GM13977 (cell line): ENCODE measurements around the gene OR51B5.
"Not testable (repeated sequence)": the region's sequence is repeated elsewhere in the genome, so short reads cannot be mapped to it uniquely, and the experiment has no call there.

Experiments used
- DNase-seq: peaks from one replicate; pipeline ENCODE4 v3.0.0; 2012; ENCODE audit warnings: low spot score
- in situ Hi-C: fragments of 300-500 bp; cut with MboI; formaldehyde crosslinking; loops from one replicate; pipeline ENCODE4 v1.12.0; 2022; ENCODE audit warnings: low sequenced_read_pairs, low pct_unique_long_range_greater_than_20kb, mixed read lengths, inconsistent platforms; ENCODE audit not compliant: unreplicated experiment
- TF ChIP-seq, protein P1 (sequence below): IDR thresholded peaks from 2 replicates; pipeline ENCODE4 v1.5.1; 2012; ENCODE audit warnings: mild to moderate bottlenecking, control low read depth; ENCODE audit not compliant: insufficient read depth; ENCODE audit errors: extremely low read depth, missing control alignments

OR51B5 gene

DNA sequence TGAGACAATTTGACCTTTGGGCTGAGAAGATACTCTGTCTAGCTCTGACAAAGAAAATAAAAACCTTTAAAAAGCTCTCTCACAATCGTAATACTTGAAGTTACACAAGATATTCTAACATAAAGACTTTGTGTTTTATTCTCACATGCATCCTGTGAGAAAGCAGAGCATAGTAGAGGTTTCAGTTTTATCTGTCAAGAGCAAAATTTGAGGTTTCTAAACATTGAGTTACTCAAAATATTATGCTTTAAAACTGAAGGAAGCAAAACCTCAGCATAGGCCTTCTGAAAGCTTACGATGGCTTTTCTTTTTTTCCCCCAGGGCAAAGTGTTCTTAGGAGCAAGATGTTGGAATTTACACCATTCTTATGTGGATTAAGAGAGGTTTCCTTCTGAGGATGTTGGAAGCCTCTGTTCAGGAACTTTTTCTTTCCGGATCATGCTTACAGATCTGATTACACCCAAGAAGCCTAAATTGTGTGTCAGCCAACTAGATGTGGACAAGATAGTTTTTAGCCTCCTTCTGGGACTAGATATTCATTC lies 25.2 kb upstream of the OR51B5 start:
- no peak for DNase-seq
- in situ Hi-C loops, result no loop called here
- TF ChIP-seq, protein P1, sequence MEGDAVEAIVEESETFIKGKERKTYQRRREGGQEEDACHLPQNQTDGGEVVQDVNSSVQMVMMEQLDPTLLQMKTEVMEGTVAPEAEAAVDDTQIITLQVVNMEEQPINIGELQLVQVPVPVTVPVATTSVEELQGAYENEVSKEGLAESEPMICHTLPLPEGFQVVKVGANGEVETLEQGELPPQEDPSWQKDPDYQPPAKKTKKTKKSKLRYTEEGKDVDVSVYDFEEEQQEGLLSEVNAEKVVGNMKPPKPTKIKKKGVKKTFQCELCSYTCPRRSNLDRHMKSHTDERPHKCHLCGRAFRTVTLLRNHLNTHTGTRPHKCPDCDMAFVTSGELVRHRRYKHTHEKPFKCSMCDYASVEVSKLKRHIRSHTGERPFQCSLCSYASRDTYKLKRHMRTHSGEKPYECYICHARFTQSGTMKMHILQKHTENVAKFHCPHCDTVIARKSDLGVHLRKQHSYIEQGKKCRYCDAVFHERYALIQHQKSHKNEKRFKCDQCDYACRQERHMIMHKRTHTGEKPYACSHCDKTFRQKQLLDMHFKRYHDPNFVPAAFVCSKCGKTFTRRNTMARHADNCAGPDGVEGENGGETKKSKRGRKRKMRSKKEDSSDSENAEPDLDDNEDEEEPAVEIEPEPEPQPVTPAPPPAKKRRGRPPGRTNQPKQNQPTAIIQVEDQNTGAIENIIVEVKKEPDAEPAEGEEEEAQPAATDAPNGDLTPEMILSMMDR, result no peak

DNA sequence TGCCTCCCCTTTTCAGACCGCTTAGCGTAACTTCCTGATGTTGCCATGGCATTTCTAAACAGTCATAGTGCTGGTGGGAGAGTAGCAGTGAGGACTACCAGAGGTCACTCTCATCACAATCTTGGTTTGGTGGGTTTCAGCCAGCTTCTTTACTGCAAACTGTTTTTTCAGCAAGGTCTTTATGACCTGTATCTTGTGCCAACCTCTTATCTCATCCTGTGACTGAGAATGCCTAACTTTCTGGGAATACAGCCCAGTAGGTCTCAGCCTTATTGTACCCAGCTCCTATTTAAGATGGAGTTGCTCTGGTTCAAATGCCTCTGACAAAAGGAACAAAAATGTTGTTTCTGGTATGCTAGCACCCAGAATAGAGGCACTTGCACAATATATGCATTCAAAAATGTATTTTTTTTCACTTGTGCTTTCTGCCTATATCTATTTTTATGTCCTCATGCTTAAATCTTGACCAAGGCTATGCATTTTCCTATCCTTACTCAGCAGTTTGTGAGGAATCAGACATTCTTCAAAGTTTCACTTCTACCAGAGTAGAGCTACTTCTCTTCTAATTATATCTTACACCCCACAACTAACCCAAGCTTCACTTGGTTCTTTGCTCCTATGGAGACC lies 24.2 kb upstream of the OR51B5 start:
- no peak for DNase-seq
- TF ChIP-seq, protein P1, result no peak
- in situ Hi-C loops, result no loop called here

DNA sequence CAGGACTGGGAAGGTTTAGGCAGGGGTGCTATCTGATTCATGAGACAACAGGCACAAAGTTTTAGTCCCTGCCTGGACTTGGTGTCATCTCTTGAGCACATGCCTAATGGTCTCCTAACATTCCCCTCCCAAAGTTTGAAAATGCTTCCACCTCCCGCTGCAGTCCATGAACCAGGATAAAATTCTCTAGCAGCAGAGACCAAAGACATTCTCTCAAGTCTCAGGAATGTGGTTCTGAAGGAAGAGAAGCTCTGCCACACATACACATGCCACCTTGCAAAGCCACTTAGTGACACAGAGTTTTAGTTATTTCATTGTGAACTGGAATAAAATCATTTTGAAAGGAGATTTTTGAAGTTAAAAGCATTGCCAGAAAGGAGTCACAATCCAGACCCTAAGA lies 23.5 kb upstream of the OR51B5 start:
- TF ChIP-seq, protein P1, result no peak
- DNase-seq, result no peak
- in situ Hi-C loops, result no loop called here

DNA sequence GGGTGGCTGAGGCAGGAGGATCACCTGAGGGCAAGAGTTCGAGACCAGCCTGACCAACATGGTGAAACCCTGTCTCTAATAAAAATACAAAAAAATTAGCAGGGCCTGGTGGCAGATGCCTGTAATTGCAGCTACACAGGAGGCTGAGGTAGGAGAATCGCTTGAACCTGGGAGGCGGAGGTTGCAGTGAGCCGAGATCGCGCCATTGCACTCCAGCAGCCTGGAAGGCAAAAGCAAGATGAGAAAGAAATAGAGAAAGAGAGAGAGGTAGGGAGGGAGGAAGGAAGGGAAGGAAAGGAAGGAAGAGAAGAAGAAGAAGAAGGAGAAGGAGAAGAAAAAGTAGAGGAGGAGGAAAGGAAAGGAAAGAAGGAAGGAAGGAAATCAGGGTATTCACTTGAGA lies 23.0 kb upstream of the OR51B5 start:
- DNase-seq, in situ Hi-C loops: not testable (repeated sequence)

DNA sequence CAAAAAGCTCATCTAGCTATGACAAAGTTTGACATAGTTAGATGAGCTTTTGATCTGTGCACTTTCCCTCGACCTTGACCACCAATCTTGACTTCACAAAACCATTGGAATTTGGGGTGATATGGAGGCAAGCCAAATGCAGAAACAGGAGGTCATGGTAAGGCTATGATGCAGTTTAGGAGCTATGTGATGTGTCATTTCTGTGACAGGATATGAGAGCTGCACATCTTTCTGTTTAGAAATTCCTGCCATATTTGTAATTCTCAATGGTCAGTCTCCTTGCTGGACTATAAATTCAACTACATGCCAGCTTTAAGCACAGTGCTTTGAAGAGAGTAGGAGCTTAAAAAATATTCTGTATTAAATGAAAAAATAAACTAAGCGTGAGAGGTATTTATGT lies 20.9 kb upstream of the OR51B5 start:
- in situ Hi-C loops, result no loop called here
- no peak for DNase-seq
- TF ChIP-seq, protein P1, result no peak

DNA sequence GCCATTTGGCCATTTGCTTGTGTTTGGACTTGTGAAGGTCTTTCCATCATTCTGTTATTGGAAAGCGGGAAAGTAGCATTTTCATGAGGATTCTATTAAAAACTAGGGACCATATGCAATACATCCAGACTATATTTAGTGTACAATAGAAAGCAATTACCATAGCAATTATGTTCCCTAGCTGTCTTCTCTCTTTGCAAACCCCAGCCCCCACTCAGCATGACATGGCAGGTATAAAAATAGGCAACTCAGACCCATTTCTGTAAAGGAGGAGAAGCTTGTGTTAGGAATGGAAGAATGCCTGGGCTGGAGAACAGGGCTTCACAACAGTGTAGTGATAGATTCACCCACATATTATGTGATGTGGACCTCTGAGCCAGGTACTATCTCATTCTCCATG lies 20.4 kb upstream of the OR51B5 start:
- in situ Hi-C loops, result no loop called here
- TF ChIP-seq, protein P1, result no peak
- no peak for DNase-seq

DNA sequence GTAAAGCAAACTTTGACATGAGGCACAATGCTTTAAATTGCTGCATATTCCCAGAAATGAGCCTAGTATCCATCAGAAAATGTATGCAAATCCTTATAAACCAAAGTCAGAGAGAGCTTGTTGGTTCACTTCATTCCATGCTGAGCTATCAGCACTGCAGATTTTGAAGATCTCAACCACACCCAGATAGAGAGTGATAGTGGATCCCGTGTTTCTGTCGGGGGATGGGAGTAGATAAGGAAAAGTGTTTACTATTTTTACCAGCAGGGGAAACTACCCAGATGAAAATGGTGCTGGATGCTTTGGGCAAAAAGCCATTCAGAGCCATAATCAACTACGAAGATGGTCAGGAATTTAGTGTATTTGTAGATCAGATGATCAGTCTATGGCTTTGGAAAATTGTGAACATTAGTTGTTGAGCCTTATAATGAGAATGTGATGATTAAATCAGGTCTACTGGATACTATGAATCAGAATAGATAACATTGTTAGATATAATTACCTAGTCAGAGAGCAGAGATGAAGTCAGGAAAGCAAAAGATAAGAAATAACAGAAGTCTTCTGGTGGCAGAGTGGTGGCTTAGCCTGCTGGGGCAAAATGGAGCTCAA lies 18.8 kb upstream of the OR51B5 start:
- TF ChIP-seq, protein P1, result no peak

DNA sequence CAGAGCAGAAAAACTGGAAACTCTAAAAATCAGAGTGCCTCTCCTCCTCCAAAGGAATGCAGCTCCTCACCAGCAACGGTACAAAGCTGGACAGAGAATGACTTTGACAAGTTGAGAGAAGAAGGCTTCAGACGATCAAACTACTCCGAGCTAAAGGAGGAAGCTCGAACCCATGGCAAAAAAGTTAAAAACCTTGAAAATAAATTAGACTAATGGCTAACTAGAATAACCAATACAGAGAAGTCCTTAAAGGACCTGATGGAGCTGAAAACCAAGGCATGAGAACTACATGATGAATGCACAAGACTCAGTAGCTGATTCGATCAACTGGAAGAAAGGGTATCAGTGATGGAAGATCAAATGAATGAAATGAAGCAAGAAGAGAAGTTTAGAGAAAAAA lies 12.7 kb upstream of the OR51B5 start:
- DNase-seq, in situ Hi-C loops: not testable (repeated sequence)

More for the DNA sequence above, 18.8 kb upstream of the OR51B5 start:
- in situ Hi-C loops, result no loop called here
- DNase-seq, result no peak
